ENCODE data around the gene MAPKAPK5.
A peak's percentile ranks its signal among the peaks of the same experiment; 100 is the strongest.

MAPKAPK5 gene

DNA sequence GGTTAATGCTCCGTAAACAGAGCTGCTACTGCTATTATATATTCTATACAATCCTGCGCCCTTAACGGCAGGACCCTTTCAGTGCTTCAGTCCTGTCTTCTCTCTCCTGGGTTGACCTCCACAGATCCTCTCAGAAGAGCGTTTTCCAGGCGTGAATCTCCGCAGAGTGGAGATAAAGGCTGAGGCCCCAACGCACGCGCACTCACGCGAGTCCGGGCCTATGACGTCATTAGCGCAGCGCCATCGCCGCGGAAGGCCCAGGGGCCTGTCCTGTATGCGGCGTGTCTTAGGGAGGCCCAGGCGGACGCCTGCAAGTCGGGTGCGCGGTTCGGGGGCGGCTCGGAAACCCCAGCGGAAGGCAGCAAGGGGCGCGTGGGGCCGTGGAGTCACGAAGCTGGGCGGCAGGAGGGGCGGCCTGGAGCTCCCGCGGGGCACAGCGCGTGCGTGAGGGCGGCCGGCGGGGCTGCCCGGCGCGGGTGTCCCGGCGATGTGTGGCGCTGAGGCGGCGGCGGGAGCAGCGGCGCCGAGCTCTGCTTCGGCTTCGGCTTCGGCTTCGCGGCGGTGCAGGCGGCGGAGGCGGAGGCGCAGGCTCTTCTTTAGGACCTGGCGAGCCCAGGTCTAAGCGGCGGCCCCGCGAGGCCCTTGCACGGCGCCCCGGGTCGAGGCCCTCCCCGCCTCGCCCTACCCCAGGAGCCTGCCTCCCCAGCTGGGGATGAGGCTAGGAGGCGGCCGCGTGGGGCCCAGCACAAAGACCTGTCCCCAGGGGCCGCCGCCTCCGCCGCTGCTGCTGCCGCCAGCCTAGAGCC, at the start of gene MAPKAPK5:
MAPKAPK5 (plus strand) TSS at position 479 of the 806 bp plus-strand sequence. CDS start 506 bp downstream, outside the sequence.
- H3K27ac ChIP-seq (ENCODE audit: low read length) = peak within 1 kb of the TSS; percentile 95
- peaks cover 34% of the 10 kb centered on the region for H3K4me1 ChIP-seq (ENCODE audit: control insufficient read depth, insufficient read depth, low read length)
- peaks cover 4 to 7% of the 10 kb centered on the region in 2 donors for H3K36me3 ChIP-seq (ENCODE audit: control insufficient read depth in 2 of 2, insufficient read depth in 2 of 2, low read length in 2 of 2)
- no peaks in the 10 kb centered on the region for H3K9me3 ChIP-seq (ENCODE audit: control insufficient read depth in 2 of 2, low read length in 2 of 2)
- H3K4me3 ChIP-seq (ENCODE audit: low read length in 2 of 2) = peak within 1 kb of the TSS; percentile 89 to 100
- H3K27me3 ChIP-seq (ENCODE audit: control insufficient read depth in 1 of 2, insufficient read depth in 2 of 2, low read length in 2 of 2) = no peaks in the 10 kb centered on the region
- H3K9ac ChIP-seq (ENCODE audit: low read length in 2 of 2) = peak within 1 kb of the TSS; percentile 86 to 100

GRCh38 chr12:111792856-111793235, 49.2 kb upstream of the MAPKAPK5 start:
- no peaks in the 10 kb centered on the region for H3K27me3 ChIP-seq (ENCODE audit: control insufficient read depth in 1 of 2, insufficient read depth in 2 of 2, low read length in 2 of 2)
- H3K9ac ChIP-seq (ENCODE audit: low read length in 2 of 2) = no peak overlapping the region
- H3K27ac ChIP-seq (ENCODE audit: low read length) = peak overlapping the region; percentile 31
- peaks cover 13% of the 10 kb centered on the region for H3K4me1 ChIP-seq (ENCODE audit: control insufficient read depth, insufficient read depth, low read length)
- H3K9me3 ChIP-seq (ENCODE audit: control insufficient read depth in 2 of 2, low read length in 2 of 2) = no peaks in the 10 kb centered on the region
- peaks cover 40 to 65% of the 10 kb centered on the region in 2 donors for H3K36me3 ChIP-seq (ENCODE audit: control insufficient read depth in 2 of 2, insufficient read depth in 2 of 2, low read length in 2 of 2)
- no peak overlapping the region for H3K4me3 ChIP-seq (ENCODE audit: low read length in 2 of 2)

- H3K36me3 ChIP-seq (ENCODE audit: control insufficient read depth in 2 of 2, insufficient read depth in 2 of 2, low read length in 2 of 2) = peaks cover 41 to 54% of the 10 kb centered on the region in 2 donors
These were observed 43.8 kb upstream of the MAPKAPK5 start for GRCh38 chr12:111798182-111798581.

GRCh38 chr12:111799758-111800157, 42.3 kb upstream of the MAPKAPK5 start:
- no peaks in the 10 kb centered on the region for H3K27me3 ChIP-seq (ENCODE audit: control insufficient read depth in 1 of 2, insufficient read depth in 2 of 2, low read length in 2 of 2)
- H3K9ac ChIP-seq (ENCODE audit: low read length in 2 of 2) = no peak overlapping the region
- H3K4me1 ChIP-seq (ENCODE audit: control insufficient read depth, insufficient read depth, low read length) = peaks cover 5% of the 10 kb centered on the region
- no peak overlapping the region for H3K27ac ChIP-seq (ENCODE audit: low read length)
- no peak overlapping the region for H3K4me3 ChIP-seq (ENCODE audit: low read length in 2 of 2)
- no peaks in the 10 kb centered on the region for H3K9me3 ChIP-seq (ENCODE audit: control insufficient read depth in 2 of 2, low read length in 2 of 2)
- peaks cover 45 to 48% of the 10 kb centered on the region in 2 donors for H3K36me3 ChIP-seq (ENCODE audit: control insufficient read depth in 2 of 2, insufficient read depth in 2 of 2, low read length in 2 of 2)

More at GRCh38 chr12:111798182-111798581, 43.8 kb upstream of the MAPKAPK5 start:
- Histone ChIP-seq H3K4me3 (ENCODE audit: low read length in 2 of 2) (no peak overlapping the region), H3K9ac (ENCODE audit: low read length in 2 of 2) (no peak overlapping the region), H3K27me3 (ENCODE audit: control insufficient read depth in 1 of 2, insufficient read depth in 2 of 2, low read length in 2 of 2) (no peaks in the 10 kb centered on the region), H3K27ac (ENCODE audit: low read length) (no peak overlapping the region), H3K4me1 (ENCODE audit: control insufficient read depth, insufficient read depth, low read length) (peaks cover 5% of the 10 kb centered on the region), H3K9me3 (ENCODE audit: control insufficient read depth in 2 of 2, low read length in 2 of 2) (no peaks in the 10 kb centered on the region)

- H3K4me1 ChIP-seq (ENCODE audit: control insufficient read depth, insufficient read depth, low read length) = peaks cover 2% of the 10 kb centered on the region
- peaks cover 40 to 48% of the 10 kb centered on the region in 2 donors for H3K36me3 ChIP-seq (ENCODE audit: control insufficient read depth in 2 of 2, insufficient read depth in 2 of 2, low read length in 2 of 2)
- H3K4me3 ChIP-seq (ENCODE audit: low read length in 2 of 2) = no peak overlapping the region
- H3K27ac ChIP-seq (ENCODE audit: low read length) = no peak overlapping the region
- H3K27me3 ChIP-seq (ENCODE audit: control insufficient read depth in 1 of 2, insufficient read depth in 2 of 2, low read length in 2 of 2) = no peaks in the 10 kb centered on the region
- H3K9me3 ChIP-seq (ENCODE audit: control insufficient read depth in 2 of 2, low read length in 2 of 2) = no peaks in the 10 kb centered on the region
- no peak overlapping the region for H3K9ac ChIP-seq (ENCODE audit: low read length in 2 of 2)
These were observed 38.9 kb upstream of the MAPKAPK5 start for GRCh38 chr12:111803038-111803626.

DNA sequence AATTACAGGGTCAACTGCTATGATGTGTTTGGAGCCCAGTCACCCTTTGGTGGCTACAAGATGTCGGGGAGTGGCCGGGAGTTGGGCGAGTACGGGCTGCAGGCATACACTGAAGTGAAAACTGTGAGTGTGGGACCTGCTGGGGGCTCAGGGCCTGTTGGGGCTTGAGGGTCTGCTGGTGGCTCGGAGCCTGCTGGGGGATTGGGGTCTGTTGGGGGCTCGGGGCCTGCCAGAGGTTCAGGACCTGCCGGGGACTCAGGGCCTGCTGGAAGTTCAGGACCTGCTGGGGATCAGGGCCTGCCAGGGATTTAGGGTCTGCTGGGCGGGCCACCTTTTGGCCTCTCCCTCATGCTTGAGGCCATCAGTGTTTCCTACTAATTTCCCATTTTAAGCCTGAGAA, 38.2 kb upstream of the MAPKAPK5 start:
- peaks cover 39 to 48% of the 10 kb centered on the region in 2 donors for H3K36me3 ChIP-seq (ENCODE audit: control insufficient read depth in 2 of 2, insufficient read depth in 2 of 2, low read length in 2 of 2)

GRCh38 chr12:111806304-111806703, 35.7 kb upstream of the MAPKAPK5 start:
- no peak overlapping the region for H3K9ac ChIP-seq (ENCODE audit: low read length in 2 of 2)
- H3K27me3 ChIP-seq (ENCODE audit: control insufficient read depth in 1 of 2, insufficient read depth in 2 of 2, low read length in 2 of 2) = no peaks in the 10 kb centered on the region
- H3K9me3 ChIP-seq (ENCODE audit: control insufficient read depth in 2 of 2, low read length in 2 of 2) = no peaks in the 10 kb centered on the region
- H3K36me3 ChIP-seq (ENCODE audit: control insufficient read depth in 2 of 2, insufficient read depth in 2 of 2, low read length in 2 of 2) = peaks cover 30 to 47% of the 10 kb centered on the region in 2 donors
- no peaks in the 10 kb centered on the region for H3K4me1 ChIP-seq (ENCODE audit: control insufficient read depth, insufficient read depth, low read length)
- no peak overlapping the region for H3K4me3 ChIP-seq (ENCODE audit: low read length in 2 of 2)
- H3K27ac ChIP-seq (ENCODE audit: low read length) = no peak overlapping the region

More for the DNA sequence above, 38.2 kb upstream of the MAPKAPK5 start:
- Histone ChIP-seq H3K4me1 (ENCODE audit: control insufficient read depth, insufficient read depth, low read length) (no peaks in the 10 kb centered on the region), H3K27me3 (ENCODE audit: control insufficient read depth in 1 of 2, insufficient read depth in 2 of 2, low read length in 2 of 2) (no peaks in the 10 kb centered on the region), H3K4me3 (ENCODE audit: low read length in 2 of 2) (no peak overlapping the region), H3K9ac (ENCODE audit: low read length in 2 of 2) (no peak overlapping the region), H3K9me3 (ENCODE audit: control insufficient read depth in 2 of 2, low read length in 2 of 2) (no peaks in the 10 kb centered on the region), H3K27ac (ENCODE audit: low read length) (no peak overlapping the region)

- peaks cover 26 to 43% of the 10 kb centered on the region in 2 donors for H3K36me3 ChIP-seq (ENCODE audit: control insufficient read depth in 2 of 2, insufficient read depth in 2 of 2, low read length in 2 of 2)
- no peak overlapping the region for H3K9ac ChIP-seq (ENCODE audit: low read length in 2 of 2)
- H3K4me3 ChIP-seq (ENCODE audit: low read length in 2 of 2) = no peak overlapping the region
- no peak overlapping the region for H3K27ac ChIP-seq (ENCODE audit: low read length)
- no peaks in the 10 kb centered on the region for H3K9me3 ChIP-seq (ENCODE audit: control insufficient read depth in 2 of 2, low read length in 2 of 2)
- no peaks in the 10 kb centered on the region for H3K4me1 ChIP-seq (ENCODE audit: control insufficient read depth, insufficient read depth, low read length)
- H3K27me3 ChIP-seq (ENCODE audit: control insufficient read depth in 1 of 2, insufficient read depth in 2 of 2, low read length in 2 of 2) = no peaks in the 10 kb centered on the region
These were observed 34.8 kb upstream of the MAPKAPK5 start for GRCh38 chr12:111807232-111807631.

DNA sequence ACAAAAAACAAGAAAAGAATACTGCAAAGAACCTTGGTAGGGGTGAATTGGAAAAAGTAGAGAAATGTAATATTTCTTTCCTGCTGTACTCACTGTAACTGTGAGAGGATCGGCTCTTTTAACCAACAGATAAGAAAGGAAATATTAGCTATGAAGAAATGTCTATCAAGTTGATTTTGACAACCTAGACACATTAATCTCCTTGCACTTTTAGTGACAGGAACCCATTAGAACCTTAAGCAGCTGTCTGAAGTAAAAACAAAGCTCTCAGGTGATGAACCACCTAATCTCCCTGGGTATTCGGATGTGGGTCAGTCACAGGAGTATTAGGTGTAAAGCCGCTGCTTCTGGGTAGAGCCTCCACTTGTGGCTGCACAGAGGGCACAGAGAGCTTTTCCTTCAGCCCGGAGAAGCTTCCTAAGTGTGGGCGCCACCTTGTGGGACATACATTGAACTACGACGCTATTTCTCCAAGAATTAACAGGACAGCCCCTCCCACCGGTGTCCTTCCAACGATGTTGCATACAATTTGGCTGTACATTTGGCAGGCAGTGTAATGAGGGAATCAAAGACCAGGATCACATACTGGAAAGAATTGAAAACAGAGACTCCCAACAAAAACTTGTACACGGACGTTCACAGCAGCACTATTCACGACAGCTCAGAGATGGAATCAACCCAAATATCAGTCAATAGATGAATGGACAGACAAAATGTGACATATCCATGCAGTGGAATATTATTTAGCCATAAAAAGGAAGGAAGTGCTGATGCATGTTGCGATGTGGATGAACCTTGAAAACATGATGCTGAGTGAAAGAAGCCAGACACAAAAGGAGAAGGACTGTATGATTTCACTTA, 28.9 kb upstream of the MAPKAPK5 start:
- Histone ChIP-seq H3K36me3 (ENCODE audit: control insufficient read depth in 2 of 2, insufficient read depth in 2 of 2, low read length in 2 of 2) (peaks cover 10 to 20% of the 10 kb centered on the region in 2 donors), H3K9ac (ENCODE audit: low read length in 2 of 2) (no peak overlapping the region), H3K9me3 (ENCODE audit: control insufficient read depth in 2 of 2, low read length in 2 of 2) (no peaks in the 10 kb centered on the region), H3K27ac (ENCODE audit: low read length) (no peak overlapping the region), H3K4me1 (ENCODE audit: control insufficient read depth, insufficient read depth, low read length) (no peaks in the 10 kb centered on the region), H3K27me3 (ENCODE audit: control insufficient read depth in 1 of 2, insufficient read depth in 2 of 2, low read length in 2 of 2) (no peaks in the 10 kb centered on the region), H3K4me3 (ENCODE audit: low read length in 2 of 2) (no peak overlapping the region)

DNA sequence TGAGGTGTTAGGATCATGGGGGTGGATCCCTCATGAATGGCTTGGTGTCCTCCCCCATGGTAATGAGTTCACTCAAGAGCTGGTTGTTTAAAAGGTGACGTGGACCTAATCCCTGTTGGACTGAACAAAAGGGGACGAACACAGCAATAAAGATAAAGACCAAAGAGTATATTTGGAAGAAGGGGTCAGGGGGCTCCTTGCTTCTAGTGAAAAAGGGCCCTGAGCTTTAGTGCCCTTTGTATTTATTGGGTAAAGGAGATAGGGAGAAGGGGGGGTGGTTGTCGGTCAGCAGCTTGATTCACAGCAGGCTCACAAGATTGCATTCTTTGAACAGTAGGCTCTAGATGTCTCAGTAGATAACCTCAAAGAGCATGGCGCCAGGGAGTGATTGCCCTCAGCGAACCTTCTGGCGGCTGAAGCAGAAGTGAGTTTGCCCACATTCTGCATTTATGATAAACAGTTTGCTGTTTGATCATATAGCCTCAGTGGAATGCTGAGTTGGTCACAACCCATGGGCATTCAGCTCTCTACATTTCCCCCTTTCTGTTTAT, 25.9 kb upstream of the MAPKAPK5 start:
- Histone ChIP-seq H3K9ac (ENCODE audit: low read length in 2 of 2) (no peak overlapping the region), H3K36me3 (ENCODE audit: control insufficient read depth in 2 of 2, insufficient read depth in 2 of 2, low read length in 2 of 2) (peaks cover 0 to 3% of the 10 kb centered on the region in 2 donors), H3K27ac (ENCODE audit: low read length) (no peak overlapping the region), H3K4me1 (ENCODE audit: control insufficient read depth, insufficient read depth, low read length) (no peaks in the 10 kb centered on the region), H3K27me3 (ENCODE audit: control insufficient read depth in 1 of 2, insufficient read depth in 2 of 2, low read length in 2 of 2) (no peaks in the 10 kb centered on the region), H3K9me3 (ENCODE audit: control insufficient read depth in 2 of 2, low read length in 2 of 2) (no peaks in the 10 kb centered on the region), H3K4me3 (ENCODE audit: low read length in 2 of 2) (no peak overlapping the region)

Data from stomach smooth muscle (tissue), 2 donors.